T1000 (cell line): Measurements from ENCODE around the gene GCLM.
"Not testable (repeated sequence)": the region's sequence is repeated elsewhere in the genome, so short reads cannot be mapped to it uniquely, and the experiment has no call there.

Experiments
- DNase-seq: peaks from one replicate; lab custom pipeline; 2025; ENCODE audit warnings: mixed read lengths; lab: John Stamatoyannopoulos, UW

The GCLM gene

GRCh38 chr1:93888900-93889299, 20.3 kb downstream of the GCLM start:
- DNase-seq, result no peak

DNA sequence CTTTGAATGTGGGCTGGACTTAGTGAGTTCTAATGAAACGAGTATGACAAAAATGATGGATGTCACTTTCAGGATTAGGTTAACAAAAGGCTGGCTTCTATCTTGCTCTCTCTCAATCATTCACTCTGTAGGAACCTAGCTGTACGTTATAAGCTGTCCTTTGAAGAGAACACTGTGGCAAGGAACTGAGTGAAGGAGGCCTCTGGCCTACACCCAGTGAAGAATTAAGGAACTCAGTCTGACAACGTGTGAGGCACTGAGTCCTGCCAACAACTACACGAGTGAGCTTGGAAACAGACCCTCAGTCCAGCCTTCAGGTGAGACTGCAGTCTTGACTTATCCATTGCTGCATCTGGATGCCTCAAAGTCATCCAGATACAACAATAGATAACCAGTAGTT, 27.0 kb downstream of the GCLM start:
- no peak for DNase-seq

DNA sequence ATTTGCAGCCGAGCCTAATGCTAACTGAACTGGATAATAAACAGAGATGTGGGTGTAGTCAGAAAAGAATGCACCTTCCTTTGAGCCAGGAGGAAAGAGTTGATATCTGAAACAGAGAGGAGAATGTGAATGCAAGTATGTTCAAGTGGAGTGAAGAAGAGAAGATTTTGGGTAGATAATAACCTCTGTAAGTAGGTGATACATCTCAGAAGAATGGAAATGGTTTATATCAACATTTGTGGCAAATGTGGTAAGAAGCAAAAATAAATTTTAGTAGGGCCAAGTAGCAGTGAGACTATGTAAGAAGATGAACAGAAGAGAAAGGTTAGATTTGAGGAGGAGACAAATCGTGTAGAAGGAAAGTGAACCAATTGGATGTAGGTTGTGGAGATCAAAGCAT, 28.5 kb downstream of the GCLM start:
- no peak for DNase-seq

DNA sequence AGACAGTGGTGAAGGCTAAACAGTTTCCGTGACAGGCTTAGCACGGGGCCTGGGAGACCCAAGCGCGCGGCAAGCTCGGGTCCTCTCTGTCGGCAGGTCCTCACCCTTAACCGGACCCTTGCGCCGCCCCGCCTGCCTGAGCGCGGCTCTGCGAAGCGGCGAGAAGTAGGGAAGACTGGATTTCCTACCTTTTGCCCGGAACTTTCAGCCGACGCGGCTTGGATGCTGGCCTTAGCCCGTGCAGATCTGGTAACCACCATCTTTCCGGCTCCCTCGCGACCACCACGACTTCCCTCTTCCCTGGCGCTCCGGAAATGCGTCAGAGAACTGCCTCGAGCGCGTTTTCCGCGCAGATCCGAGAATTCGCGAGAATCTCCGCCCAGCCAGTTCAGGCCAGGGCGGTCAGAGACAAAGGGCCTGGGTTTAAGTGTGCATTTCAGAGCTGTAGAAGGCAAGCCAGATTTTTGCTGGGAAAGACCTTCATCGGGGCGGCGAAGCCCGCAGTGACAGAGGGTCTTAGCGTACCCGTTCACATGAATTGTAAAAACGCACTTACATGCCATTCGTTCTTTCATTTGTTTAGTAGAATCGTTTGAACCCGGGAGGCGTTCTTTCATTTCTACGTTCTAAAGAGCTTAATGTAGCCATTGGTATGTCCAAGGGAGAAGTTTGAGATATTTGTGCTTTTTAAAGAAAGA, 30.2 kb downstream of the GCLM start, which contains the start of gene DNTTIP2:
TSS of gene DNTTIP2 (minus strand) at position 318 of the 698 bp plus-strand sequence. CDS start at position 260, 58 bp downstream.
- peak; percentile 78 for DNase-seq

GRCh38 chr1:93878501-93878888, 30.7 kb downstream of the GCLM start:
- DNase-seq, result peak; percentile 32

- DNase-seq, result no peak
These were observed 31.7 kb downstream of the GCLM start for GRCh38 chr1:93877529-93877928.

DNA sequence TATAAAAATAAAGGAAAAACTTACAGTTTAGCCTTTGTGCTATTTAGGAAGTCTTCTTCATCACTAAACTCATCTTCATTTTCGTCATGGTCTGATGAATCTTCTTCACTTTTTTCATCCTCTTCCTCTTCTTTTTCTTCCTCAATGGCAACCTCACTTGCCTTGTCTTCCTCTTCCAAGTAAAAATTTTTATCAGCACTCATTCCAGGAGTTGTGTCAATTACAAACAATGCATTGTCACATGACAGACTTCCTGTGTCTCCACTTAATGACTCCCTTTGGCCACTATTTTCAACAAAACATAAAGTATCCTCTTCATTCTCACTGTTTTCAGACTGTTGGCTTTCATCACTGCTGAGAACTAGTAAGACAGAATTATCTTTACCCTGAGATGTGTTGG, 33.0 kb downstream of the GCLM start:
- DNase-seq, result no peak

DNA sequence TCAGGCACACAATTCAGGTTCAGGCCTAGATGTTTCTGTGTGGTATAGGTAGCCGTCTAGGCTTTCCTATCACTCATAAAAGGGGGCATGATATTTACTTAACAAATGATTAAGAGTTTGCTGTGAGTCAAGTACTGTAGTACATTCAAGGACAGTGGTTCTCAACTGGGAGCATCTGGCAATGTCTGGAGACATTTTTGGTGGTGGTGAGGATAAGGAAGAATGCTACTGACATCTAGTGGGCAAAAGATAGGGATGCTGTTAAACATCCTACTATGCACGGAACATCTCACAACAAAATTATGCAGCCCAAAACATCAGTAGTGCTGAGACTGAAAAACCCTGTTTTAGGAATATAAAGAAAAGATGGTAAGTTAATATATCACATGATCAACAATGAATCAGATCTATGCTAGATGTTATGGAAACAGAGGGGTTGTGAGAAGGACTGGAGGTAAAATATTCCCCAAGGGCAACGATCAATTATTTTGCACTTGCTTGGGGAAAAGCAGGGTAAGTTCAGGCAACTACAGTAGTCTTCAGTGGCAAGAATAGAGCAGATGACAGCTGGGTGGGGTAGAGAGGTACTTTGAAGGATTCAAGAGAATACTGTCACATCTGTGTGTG, 35.1 kb downstream of the GCLM start:
- DNase-seq, result no peak

GRCh38 chr1:93871366-93871765, 37.9 kb downstream of the GCLM start:
- no peak for DNase-seq

GRCh38 chr1:93869653-93870052, 39.6 kb downstream of the GCLM start:
- no peak for DNase-seq

DNA sequence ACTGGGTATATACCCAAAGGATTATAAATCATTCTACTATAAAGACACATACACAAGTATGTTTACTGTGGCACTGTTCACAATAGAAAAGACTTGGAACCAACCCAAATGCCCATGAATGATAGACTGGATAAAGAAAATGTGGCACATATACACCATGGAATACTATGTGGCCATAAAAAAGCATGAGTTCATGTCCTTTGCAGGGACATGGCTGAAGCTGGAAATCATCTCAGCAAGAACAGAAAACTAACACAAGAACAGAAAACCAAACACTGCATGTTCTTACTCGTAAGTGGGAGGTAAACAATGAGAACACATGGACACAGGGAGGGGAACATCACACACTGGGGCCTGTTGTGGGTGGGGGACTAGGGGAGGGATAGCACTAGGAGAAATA, 40.7 kb downstream of the GCLM start:
- DNase-seq, result not testable (repeated sequence)

- DNase-seq, result no peak
These were observed 44.0 kb downstream of the GCLM start for GRCh38 chr1:93865253-93865652.

GRCh38 chr1:93864175-93864574, 45.1 kb downstream of the GCLM start:
- no peak for DNase-seq

GRCh38 chr1:93857653-93858052, 51.6 kb downstream of the GCLM start:
- not testable (repeated sequence) for DNase-seq

DNA sequence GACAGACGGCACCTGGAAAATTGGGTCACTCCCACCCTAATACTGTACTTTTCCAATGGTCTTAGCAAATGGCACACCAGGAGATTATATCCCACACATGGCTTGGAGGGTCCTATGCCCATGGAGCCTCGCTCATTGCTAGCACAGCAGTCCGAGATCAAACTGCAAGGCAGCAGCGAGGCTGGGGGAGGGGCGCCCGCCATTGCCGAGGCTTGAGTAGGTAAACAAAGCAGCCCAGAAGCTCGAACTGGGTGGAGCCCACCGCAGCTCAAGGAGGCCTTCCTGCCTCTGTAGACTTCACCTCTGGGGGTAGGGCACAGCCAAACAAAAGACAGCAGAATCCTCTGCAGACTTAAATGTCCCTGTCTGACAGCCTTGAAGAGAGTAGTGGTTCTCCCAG, 53.2 kb downstream of the GCLM start:
- DNase-seq, result not testable (repeated sequence)

DNA sequence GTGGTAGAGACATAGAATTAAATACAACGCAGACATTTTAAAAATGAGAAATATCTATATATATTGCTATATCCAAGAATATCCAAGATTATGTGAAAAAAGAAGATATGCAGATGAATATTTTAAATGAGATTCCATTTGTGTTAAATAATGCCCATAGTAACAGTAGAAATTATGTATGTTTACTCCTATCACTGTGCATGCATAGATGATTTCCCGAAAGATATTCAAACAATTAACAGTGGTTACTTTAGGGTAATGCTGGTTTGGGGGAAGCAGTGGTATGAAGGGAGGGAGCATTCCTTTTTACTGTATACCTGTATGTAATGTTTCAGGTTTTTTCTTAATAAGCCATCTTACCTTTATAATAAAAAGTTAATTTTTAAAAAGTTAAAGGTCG, 55.3 kb downstream of the GCLM start:
- no peak for DNase-seq

DNA sequence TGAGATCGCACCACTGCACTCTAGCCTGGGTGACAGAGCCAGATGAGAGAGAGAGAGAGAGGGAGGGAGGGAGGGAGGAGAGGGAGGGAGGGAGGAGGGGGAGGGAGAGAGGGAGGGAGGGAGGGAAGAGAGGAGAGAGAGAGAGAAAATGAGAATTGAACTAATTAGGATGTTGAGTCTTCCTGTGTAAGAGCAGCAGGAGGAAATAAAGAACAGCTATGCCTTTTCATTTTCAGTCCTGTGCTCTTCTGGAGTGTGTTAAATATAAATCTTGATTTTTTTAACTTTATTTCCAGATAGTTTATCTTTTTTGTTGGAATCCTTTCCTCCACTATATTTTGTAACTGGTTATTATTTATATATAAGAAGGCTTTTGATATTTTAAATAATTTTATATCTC, 57.4 kb downstream of the GCLM start:
- no peak for DNase-seq

DNA sequence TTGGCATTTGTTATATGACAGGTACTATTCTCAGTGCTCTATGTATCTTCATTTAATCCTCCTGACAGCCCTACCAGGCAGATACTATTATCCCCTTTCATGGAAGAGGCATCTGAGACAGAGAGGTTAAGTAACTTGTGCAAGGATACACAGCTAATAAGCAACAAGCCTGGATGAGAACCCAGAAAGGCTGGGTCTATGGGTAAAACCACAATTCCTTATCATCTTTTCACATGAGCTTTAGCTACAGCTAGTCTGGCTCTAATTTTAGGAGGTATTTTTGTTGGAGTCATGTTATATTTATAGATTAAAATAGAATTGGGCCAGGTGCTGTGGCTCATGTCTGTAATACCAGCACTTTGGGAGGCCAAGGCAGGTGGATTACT, 57.9 kb downstream of the GCLM start:
- DNase-seq, result no peak

DNA sequence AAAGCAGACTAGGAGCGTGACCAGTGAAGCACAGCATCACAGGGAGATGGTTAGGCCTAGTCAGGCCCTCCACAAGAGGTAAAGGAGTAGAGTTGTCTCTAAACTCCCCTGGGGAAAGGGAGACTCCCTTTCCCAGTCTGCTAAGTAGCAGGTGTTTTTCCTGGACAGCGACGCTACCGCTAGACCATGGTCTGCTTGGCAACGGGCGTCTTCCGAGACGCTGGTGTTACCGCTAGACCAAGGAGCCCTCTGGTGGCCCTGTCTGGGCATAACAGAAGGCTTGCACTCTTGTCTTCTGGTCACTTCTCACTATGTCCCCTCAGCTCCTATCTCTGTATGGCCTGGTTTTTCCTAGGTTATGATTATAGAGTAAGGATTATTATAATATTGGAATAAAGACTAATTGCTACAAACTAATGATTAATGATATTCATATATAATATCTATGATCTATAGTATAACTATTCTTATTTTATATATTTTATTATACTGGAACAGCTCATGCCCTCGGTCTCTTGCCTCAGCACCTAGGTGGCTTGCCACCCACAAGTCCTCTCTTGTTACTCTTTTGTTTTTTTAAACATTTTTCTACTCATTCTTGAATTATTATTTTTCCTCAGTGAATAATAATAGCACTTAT, 58.4 kb downstream of the GCLM start:
- DNase-seq, result peak; percentile 48

GRCh38 chr1:93848350-93848883, 60.8 kb downstream of the GCLM start:
- DNase-seq, result no peak

DNA sequence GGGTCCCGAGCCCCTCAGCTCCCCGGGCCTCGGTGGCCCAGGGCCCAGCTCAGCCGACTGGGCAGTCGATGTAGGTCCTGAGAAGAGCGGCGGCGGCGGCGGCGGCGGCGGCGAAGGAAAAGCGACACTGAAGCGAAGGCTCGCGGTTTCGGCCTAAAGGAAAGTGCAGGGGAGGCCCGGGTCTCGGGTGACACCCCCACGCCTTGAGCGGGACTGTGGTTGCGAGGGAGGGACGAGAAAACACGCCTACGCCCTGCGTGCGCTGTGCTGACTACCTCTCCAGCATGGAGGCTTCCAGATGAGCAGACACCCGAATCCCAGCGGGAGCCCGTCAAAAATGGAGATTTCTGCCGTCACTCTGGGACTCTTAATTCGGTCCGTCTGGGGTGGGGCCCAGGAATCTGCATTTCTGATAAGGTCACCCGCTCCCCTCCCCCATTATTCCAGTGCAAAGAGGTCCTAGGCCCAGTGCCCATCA, 61.4 kb downstream of the GCLM start:
- peak; percentile 56 for DNase-seq

GRCh38 chr1:93846992-93847810, 62.0 kb downstream of the GCLM start:
- peak; percentile 76 for DNase-seq
